ENCODE results near the gene PNLIPRP2. TPM values are rescaled to one million over a fixed set of nuclear protein-coding genes. Genes with fewer than 3 reads are reported as not detected.
A peak's percentile ranks its signal among the peaks of the same experiment; 100 is the strongest.

The PNLIPRP2 gene
- total RNA-seq, 1 experiment from 2014 or later: 0.24 TPM

- H3K27me3 Mint-ChIP-seq (ENCODE audit: low read depth): peaks cover 31% of the 10 kb centered on the region
- no peak overlapping the region for H3K4me2 ChIP-seq (ENCODE audit: insufficient read depth, insufficient read length, low read length)
- no peaks in the 10 kb centered on the region for H3K79me1 ChIP-seq (ENCODE audit: insufficient read depth, low read depth, low read length, poor library complexity, severe bottlenecking)
Measured at GRCh38 chr10:116626815-116627214, 6.1 kb downstream of the PNLIPRP2 start.

More at GRCh38 chr10:116626815-116627214, 6.1 kb downstream of the PNLIPRP2 start:
- Histone ChIP-seq H3K4ac (ENCODE audit: low read depth, low read length) (no peak overlapping the region), H2BK120ac (ENCODE audit: low read depth, low read length, poor library complexity, severe bottlenecking) (no peak overlapping the region), H3K9me3 (ENCODE audit: control insufficient read depth, low read depth, low read length) (no peaks in the 10 kb centered on the region), H2AFZ (ENCODE audit: low read length) (no peak overlapping the region), H3K23me2 (ENCODE audit: insufficient read length, low read depth, low read length, poor library complexity, severe bottlenecking) (no peaks in the 10 kb centered on the region), H4K5ac (ENCODE audit: insufficient read length, low read depth, low read length) (no peak overlapping the region), H3K79me2 (ENCODE audit: insufficient read depth, low read length) (no peaks in the 10 kb centered on the region), H3K27me3 (ENCODE audit: insufficient read depth, low read length) (no peaks in the 10 kb centered on the region), H3K4me1 (ENCODE audit: insufficient read depth, low read length) (no peaks in the 10 kb centered on the region), H2BK5ac (ENCODE audit: insufficient read length, low read length) (no peak overlapping the region), H4K8ac (replicated peaks; ENCODE audit: insufficient read length, low read depth, low read length) (no peak overlapping the region), H3K23ac (ENCODE audit: insufficient read length, low read depth, low read length) (no peak overlapping the region), H2BK15ac (ENCODE audit: low read depth, low read length) (no peak overlapping the region), H3K9ac (ENCODE audit: extremely low read depth, insufficient read length, low read length) (no peak overlapping the region), H3K27ac (ENCODE audit: insufficient read length, low read depth, low read length) (no peak overlapping the region), H4K20me1 (ENCODE audit: control insufficient read depth, insufficient read depth, insufficient read length) (peaks cover 5% of the 10 kb centered on the region), H2BK20ac (ENCODE audit: low read depth, low read length, poor library complexity, severe bottlenecking) (no peak overlapping the region), H3T11ph (ENCODE audit: low read length) (no peak overlapping the region), H4K91ac (ENCODE audit: insufficient read length, low read depth, low read length) (no peak overlapping the region), H3K14ac (ENCODE audit: insufficient read depth, low read length) (no peak overlapping the region), H2AK5ac (ENCODE audit: insufficient read length, low read length) (no peak overlapping the region), H3K56ac (ENCODE audit: insufficient read length, low read depth, low read length) (no peak overlapping the region), H2BK12ac (ENCODE audit: insufficient read length, low read depth, low read length) (no peak overlapping the region), H3K18ac (ENCODE audit: insufficient read length, low read depth, low read length) (no peak overlapping the region)
- DNase-seq: no peak
- H3K4me1 Mint-ChIP-seq: peaks cover 3 to 4% of the 10 kb centered on the region in 2 experiments; a peak in 3 of 4 replicates
- H3K4me3 Mint-ChIP-seq: peak overlapping the region in 1 of 2 experiments; percentile 62; a peak in 2 of 5 replicates
- H3K27ac Mint-ChIP-seq: no peak overlapping the region; a peak in 1 of 7 replicates
- no CpG with 5 or more reads among the region's 9 CpGs for WGBS (ENCODE audit: extremely low coverage, insufficient read length, low lambda C conversion rate)
- H3K36me3 Mint-ChIP-seq (ENCODE audit: insufficient read depth in 1 of 3, low read depth in 3 of 3): no peaks in the 10 kb centered on the region
- TF ChIP-seq CTCF (conservative IDR thresholded peaks at IDR 0.05): no peak
- H3K9me3 Mint-ChIP-seq: no peaks in the 10 kb centered on the region; a peak in 1 of 5 replicates
